Astrocyte of the spinal cord (primary cell): ENCODE data around the gene COL9A1.

ENCODE experiments used
- DNase-seq: peaks from one replicate; pipeline ENCODE4 v3.0.0; 2011; ENCODE audit warnings: low read depth, low spot score
- H3K4me3 ChIP-seq: 2 replicates; pipeline ENCODE4 v1.5.1; 2011; ENCODE audit warnings: low read depth, mild to moderate bottlenecking, low read length, moderate library complexity
- CTCF ChIP-seq: IDR thresholded peaks from 2 replicates; pipeline ENCODE4 v1.5.1; 2012; ENCODE audit warnings: low read depth, mild to moderate bottlenecking, low read length, inconsistent platforms
- in situ Hi-C: cut with HindIII; loops from 2 replicates; pipeline ENCODE4 v1.10.0; 2017; ENCODE audit warnings: low sequenced_read_pairs

The COL9A1 gene

GRCh38 chr6:70183538-70183937 lies 119.3 kb downstream of the COL9A1 start:
- no peak overlapping the region for H3K4me3 ChIP-seq
- in situ Hi-C loops: no loop called here
- no peak for TF ChIP-seq CTCF
- no peak for DNase-seq

- in situ Hi-C loops: no loop called here
- TF ChIP-seq CTCF: no peak
These were observed 121.8 kb downstream of the COL9A1 start for GRCh38 chr6:70180901-70181599.

GRCh38 chr6:70180183-70180900 lies 122.5 kb downstream of the COL9A1 start:
- no peak overlapping the region for H3K4me3 ChIP-seq
- in situ Hi-C loops: no loop called here
- DNase-seq: no peak
- TF ChIP-seq CTCF: no peak

More at GRCh38 chr6:70180901-70181599, 121.8 kb downstream of the COL9A1 start:
- no peak for DNase-seq
- no peak overlapping the region for H3K4me3 ChIP-seq

DNA sequence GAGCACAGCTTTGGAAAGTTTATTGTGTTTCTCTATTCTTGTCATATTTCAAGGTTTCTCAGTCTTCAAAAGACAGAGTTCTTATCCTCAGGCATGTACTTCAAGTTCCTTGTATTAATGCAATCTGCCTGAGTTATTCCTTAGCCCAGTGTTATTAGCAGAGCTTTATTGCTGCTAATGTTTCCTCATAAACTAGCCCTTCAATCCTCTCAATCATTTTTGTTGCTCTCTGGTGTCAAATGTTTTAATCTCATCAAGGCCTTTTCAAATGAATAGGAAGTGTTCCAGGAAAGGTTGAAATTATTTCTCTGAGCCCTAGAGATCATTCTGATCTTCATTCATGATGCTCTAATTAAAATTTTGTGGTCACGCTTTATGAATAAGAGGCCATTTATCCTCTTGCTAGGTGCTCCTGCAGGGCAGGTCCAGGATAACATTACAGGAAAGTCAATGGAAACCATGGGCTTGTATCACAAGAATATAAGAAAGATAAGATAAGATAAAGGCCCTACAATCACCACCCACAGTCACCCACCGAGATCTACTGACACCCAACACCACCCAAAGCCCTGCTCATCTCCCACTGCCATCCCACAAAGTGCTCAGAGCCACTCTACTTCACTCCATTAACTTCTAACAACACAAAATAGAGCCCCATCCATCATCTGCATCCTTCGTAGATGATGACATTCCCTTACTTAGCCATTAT lies 125.9 kb downstream of the COL9A1 start:
- in situ Hi-C loops: no loop called here
- DNase-seq: no peak
- TF ChIP-seq CTCF: no peak
- H3K4me3 ChIP-seq: no peak overlapping the region

DNA sequence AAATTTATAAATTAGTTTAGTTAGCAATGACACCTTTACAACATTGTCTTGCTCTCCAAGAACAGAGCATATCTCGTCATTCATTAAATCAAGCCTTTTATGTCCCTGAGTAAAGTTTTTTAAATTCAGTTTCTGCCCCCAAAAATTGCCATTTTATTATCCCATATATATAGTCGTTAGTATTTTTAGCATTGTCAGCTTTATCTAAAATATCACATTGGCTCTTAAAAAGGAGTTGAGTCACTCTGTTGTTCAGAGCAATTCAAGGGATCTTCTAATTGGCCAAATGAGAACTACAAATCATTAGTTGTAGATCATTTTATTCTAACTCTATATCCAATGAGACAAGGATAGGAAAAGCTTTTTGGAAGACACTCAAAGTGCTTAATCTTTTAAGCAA lies 127.1 kb downstream of the COL9A1 start:
- no peak for TF ChIP-seq CTCF
- no peak overlapping the region for H3K4me3 ChIP-seq
- in situ Hi-C loops: no loop called here
- no peak for DNase-seq

DNA sequence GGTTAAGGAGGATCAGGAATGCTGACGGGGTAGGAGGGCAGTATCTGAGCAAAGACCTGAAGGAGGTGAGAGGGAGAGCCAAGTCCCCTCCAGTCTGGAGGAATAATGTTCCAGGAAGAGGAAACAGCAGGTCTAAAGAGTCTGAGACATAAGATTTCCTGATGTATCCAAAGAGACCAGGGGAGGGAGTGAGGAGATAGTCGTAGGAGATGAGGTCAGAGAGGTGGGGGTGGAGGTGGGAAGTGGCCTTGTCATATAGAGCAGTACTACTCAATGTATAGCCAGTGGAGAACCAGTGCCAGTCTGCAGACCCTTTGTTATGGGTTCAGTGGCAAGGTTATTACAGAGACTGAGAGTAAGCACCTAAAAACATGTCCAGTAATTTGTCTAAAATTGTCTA lies 130.6 kb downstream of the COL9A1 start:
- TF ChIP-seq CTCF: no peak
- in situ Hi-C loops: no loop called here
- DNase-seq: no peak
- no peak overlapping the region for H3K4me3 ChIP-seq
